DMS79 (cell line): ENCODE results near the gene DLX3.
"Not testable (repeated sequence)": the region's sequence is repeated elsewhere in the genome, so short reads cannot be mapped to it uniquely, and the experiment has no call there.

ENCODE experiments used
- DNase-seq: peaks from one replicate; lab custom pipeline; 2025; lab: John Stamatoyannopoulos, UW

The DLX3 gene

GRCh38 chr17:49995055-49995738 is at the start of gene DLX3:
Gene DLX3 (minus strand): TSS chr17:49995224. CDS start chr17:49994998, 226 bp downstream.
- peak; percentile 59 for DNase-seq

GRCh38 chr17:50044483-50044882 is 49.5 kb upstream of the DLX3 start:
- DNase-seq = peak; percentile 93

- no peak for DNase-seq
Measured at GRCh38 chr17:50043290-50044148, 48.5 kb upstream of the DLX3 start.

GRCh38 chr17:50042211-50042610 is 47.2 kb upstream of the DLX3 start:
- no peak for DNase-seq

- DNase-seq = not testable (repeated sequence)
Measured at GRCh38 chr17:50040496-50040895, 45.5 kb upstream of the DLX3 start.

- DNase-seq = no peak
Measured at GRCh38 chr17:50039058-50039457, 44.0 kb upstream of the DLX3 start.

GRCh38 chr17:50037321-50038107 is 42.5 kb upstream of the DLX3 start:
- peak; percentile 10 for DNase-seq

GRCh38 chr17:50036455-50037261 is 41.6 kb upstream of the DLX3 start:
- DNase-seq = peak; percentile 17

GRCh38 chr17:50035945-50036344 is 40.9 kb upstream of the DLX3 start:
- DNase-seq = no peak

GRCh38 chr17:50035421-50035879 is 40.4 kb upstream of the DLX3 start:
- no peak for DNase-seq

- no peak for DNase-seq
Measured at GRCh38 chr17:50034498-50035364, 39.7 kb upstream of the DLX3 start.

GRCh38 chr17:50033316-50033715 is 38.3 kb upstream of the DLX3 start:
- no peak for DNase-seq

- DNase-seq = no peak
Measured at GRCh38 chr17:50029185-50029584, 34.2 kb upstream of the DLX3 start.

GRCh38 chr17:50028736-50029120 is 33.7 kb upstream of the DLX3 start:
- no peak for DNase-seq

GRCh38 chr17:50027881-50028735 is 33.1 kb upstream of the DLX3 start:
- DNase-seq = no peak

GRCh38 chr17:50027172-50027880 is 32.3 kb upstream of the DLX3 start:
- DNase-seq = no peak

- DNase-seq = peak; percentile 33
Measured at GRCh38 chr17:50026837-50027171, 31.8 kb upstream of the DLX3 start.

GRCh38 chr17:50026046-50026675 is 31.1 kb upstream of the DLX3 start:
- DNase-seq = no peak

GRCh38 chr17:50024808-50025207 is 29.8 kb upstream of the DLX3 start:
- no peak for DNase-seq
